SK-N-MC (cell line): ENCODE data around the gene RPL39.
A peak's percentile ranks its signal among the peaks of the same experiment; 100 is the strongest.

ENCODE experiments used
- DNase-seq: peaks from one replicate; pipeline ENCODE4 v3.0.0-alpha.2; 2011; ENCODE audit warnings: low read depth, low spot score
- H3K27ac ChIP-seq: fragments of 200-600 bp; sonication (generic); 2 replicates; pipeline ENCODE4 v1.5.1; 2016; ENCODE audit warnings: mixed run types
- H3K36me3 ChIP-seq: fragments of 200-600 bp; sonication (generic); 2 replicates; pipeline ENCODE4 v1.6.1; 2017; ENCODE audit warnings: antibody characterized with exemption, low read length, mixed read lengths; ENCODE audit not compliant: insufficient read depth
- H3K4me3 ChIP-seq: fragments of 200-600 bp; sonication (generic); 2 replicates; pipeline ENCODE4 v1.5.1; 2016
- H3K9ac ChIP-seq: fragments of 200-600 bp; sonication (generic); 2 replicates; pipeline ENCODE4 v1.8.0; 2017; ENCODE audit warnings: mixed run types, mixed read lengths; ENCODE audit not compliant: insufficient read length
- H3K9me3 ChIP-seq: fragments of 200-600 bp; sonication (generic); 2 replicates; pipeline ENCODE4 v1.6.1; 2017; ENCODE audit warnings: low read depth, mild to moderate bottlenecking, antibody characterized with exemption, low read length, moderate library complexity, mixed read lengths
- EZH2 ChIP-seq: fragments of 200-600 bp; sonication (generic); IDR thresholded peaks from one replicate; pipeline ENCODE4 v1.6.1; 2017; ENCODE audit warnings: antibody characterized with exemption
- FOXP2 ChIP-seq: optimal IDR thresholded peaks from 2 replicates; pipeline ENCODE3; 2011; ENCODE audit warnings: mild to moderate bottlenecking, moderate library complexity; ENCODE audit not compliant: insufficient read depth; ENCODE audit errors: extremely low read length, control extremely low read depth
- POLR2AphosphoS5 ChIP-seq: IDR thresholded peaks from 2 replicates; pipeline ENCODE4 v1.6.1; 2012; ENCODE audit warnings: mild to moderate bottlenecking, low read depth, low read length, borderline replicate concordance

The RPL39 gene

DNA sequence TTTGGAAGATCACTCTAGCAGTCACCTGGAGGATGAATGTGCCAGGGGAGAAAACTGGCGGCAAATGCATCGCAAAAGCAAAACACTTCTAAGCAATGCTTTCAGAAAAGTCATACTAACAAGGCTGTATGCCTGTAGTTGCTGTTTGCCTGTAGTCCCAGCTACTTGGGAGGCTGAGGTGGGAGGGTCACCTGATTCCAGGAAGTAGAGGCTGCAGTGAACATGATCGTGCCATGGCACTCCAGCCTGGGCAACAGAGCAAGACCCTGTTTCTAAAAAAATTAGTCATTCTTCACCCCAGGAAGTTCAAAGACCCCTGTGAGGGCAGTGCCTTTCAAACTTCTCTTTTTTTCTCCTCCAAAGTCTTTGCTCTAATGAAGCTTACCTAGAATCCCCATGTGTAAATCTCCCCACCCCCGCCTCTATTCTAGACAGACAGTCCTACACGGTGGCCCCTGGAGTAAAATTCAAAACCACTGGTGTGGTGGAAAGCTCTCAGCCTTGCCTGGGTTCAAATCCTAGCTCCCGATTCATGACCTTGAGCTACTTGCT, 27.5 kb downstream of the RPL39 start:
- no peaks in the 10 kb centered on the region for H3K36me3 ChIP-seq
- H3K4me3 ChIP-seq: no peak overlapping the region
- no peak for DNase-seq
- no peaks in the 10 kb centered on the region for H3K9me3 ChIP-seq
- H3K9ac ChIP-seq: no peak overlapping the region
- no peak for TF ChIP-seq FOXP2
- no peak for TF ChIP-seq POLR2AphosphoS5
- H3K27ac ChIP-seq: peak overlapping the region; percentile 78

DNA sequence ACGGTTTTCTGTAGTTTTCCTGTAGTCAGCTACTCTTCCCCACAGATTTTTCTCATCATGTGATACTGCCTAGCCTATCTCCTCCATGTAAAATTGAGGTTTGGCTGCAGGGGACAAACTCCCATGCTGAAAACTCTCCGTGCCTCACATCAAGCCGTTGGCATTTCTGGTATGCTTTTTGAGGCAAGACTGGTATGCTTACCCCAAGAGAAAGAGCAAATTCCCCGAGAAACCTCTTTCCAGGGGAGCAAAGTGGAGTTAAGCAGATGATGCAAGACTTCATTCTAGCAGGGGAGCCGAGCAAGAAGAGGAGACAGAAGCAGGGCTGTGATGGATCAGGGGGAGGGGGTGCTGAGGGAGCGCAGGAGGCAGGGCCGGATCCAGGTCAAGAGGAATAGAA, 28.2 kb downstream of the RPL39 start:
- peak overlapping the region; percentile 58 for H3K4me3 ChIP-seq
- H3K9ac ChIP-seq: no peak overlapping the region
- no peak for TF ChIP-seq EZH2
- TF ChIP-seq FOXP2: no peak
- TF ChIP-seq POLR2AphosphoS5: no peak
- DNase-seq: no peak
- H3K9me3 ChIP-seq: no peaks in the 10 kb centered on the region
- H3K27ac ChIP-seq: peak overlapping the region; percentile 78
- no peaks in the 10 kb centered on the region for H3K36me3 ChIP-seq

- no peak for DNase-seq
- H3K4me3 ChIP-seq: no peak overlapping the region
- TF ChIP-seq POLR2AphosphoS5 (no peak), EZH2 (no peak), FOXP2 (no peak)
- H3K36me3 ChIP-seq: no peaks in the 10 kb centered on the region
- no peaks in the 10 kb centered on the region for H3K9me3 ChIP-seq
- peak overlapping the region; percentile 78 for H3K27ac ChIP-seq
- no peak overlapping the region for H3K9ac ChIP-seq
Measured at GRCh38 chrX:119762718-119763117, 28.7 kb downstream of the RPL39 start.

- no peak for TF ChIP-seq EZH2
- TF ChIP-seq FOXP2: no peak
- TF ChIP-seq POLR2AphosphoS5: no peak
- Histone ChIP-seq H3K27ac (no peak overlapping the region), H3K9me3 (no peaks in the 10 kb centered on the region), H3K4me3 (no peak overlapping the region), H3K36me3 (no peaks in the 10 kb centered on the region), H3K9ac (no peak overlapping the region)
- DNase-seq: no peak
Measured at GRCh38 chrX:119760026-119760877, 31.2 kb downstream of the RPL39 start.

GRCh38 chrX:119759248-119759766, 32.1 kb downstream of the RPL39 start:
- TF ChIP-seq EZH2 (no peak), POLR2AphosphoS5 (no peak), FOXP2 (no peak)
- H3K27ac ChIP-seq: no peak overlapping the region
- H3K4me3 ChIP-seq: no peak overlapping the region; the same call in 1 of the 2 replicates
- H3K9ac ChIP-seq: no peak overlapping the region
- no peaks in the 10 kb centered on the region for H3K9me3 ChIP-seq
- DNase-seq: no peak
- H3K36me3 ChIP-seq: no peaks in the 10 kb centered on the region

- TF ChIP-seq POLR2AphosphoS5 (no peak), FOXP2 (no peak), EZH2 (no peak)
- no peaks in the 10 kb centered on the region for H3K36me3 ChIP-seq
- no peak overlapping the region for H3K9ac ChIP-seq
- no peak for DNase-seq
- H3K4me3 ChIP-seq: peak overlapping the region; percentile 67
- H3K9me3 ChIP-seq: no peaks in the 10 kb centered on the region
- H3K27ac ChIP-seq: no peak overlapping the region
Measured at GRCh38 chrX:119758731-119759247, 32.6 kb downstream of the RPL39 start.

DNA sequence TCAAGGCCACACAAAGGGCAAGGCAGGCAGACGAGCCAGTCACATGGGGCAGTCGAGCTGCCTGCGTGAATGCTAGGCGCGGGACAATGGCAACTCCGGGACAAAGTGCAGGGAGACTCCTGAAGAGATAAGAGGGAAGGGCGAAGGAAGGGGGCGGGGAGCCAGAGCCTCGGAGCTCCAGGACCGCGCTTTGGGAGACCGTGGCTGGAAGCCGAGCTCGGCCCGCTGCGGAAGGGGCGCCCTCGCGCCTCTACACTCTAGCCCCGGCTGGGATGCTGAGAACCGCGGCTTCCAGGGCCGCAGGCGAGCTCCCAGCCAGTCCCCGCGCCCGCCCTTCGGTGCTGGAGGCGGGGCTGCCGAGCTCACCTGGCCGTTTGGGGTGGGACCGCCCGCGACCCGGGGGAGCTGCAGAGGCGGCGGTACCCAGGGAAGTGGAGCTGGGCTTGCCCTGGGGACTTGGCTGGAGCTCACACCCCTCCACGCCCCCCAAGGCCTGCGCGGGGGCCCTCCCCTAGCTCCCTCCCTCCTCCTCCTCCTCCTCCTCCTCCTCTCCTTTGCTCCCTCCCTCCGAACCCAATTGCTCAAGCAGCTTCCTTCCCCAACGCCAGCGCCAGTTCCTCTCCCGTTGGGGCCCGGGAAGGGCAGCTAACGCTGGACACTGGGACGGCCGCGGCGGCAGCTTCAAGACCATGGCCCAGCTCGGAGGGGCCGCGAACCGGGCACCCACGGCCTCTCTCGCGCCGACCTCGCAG, 33.3 kb downstream of the RPL39 start, which contains the start of gene SOWAHD:
TSS of gene SOWAHD (plus strand) at position 610 of the 752 bp plus-strand sequence. CDS start at position 690, 80 bp downstream.
- Histone ChIP-seq H3K4me3 (peak within 1 kb of the TSS; percentile 67), H3K36me3 (no peaks in the 10 kb centered on the region), H3K9me3 (no peaks in the 10 kb centered on the region), H3K27ac (no peak within 1 kb of the TSS), H3K9ac (no peak within 1 kb of the TSS)
- TF ChIP-seq POLR2AphosphoS5: no peak
- no peak for TF ChIP-seq FOXP2
- no peak for TF ChIP-seq EZH2
- no peak for DNase-seq

- Histone ChIP-seq H3K9me3 (no peaks in the 10 kb centered on the region), H3K4me3 (no peak overlapping the region), H3K27ac (no peak overlapping the region), H3K9ac (no peak overlapping the region), H3K36me3 (no peaks in the 10 kb centered on the region)
- TF ChIP-seq EZH2: no peak
- TF ChIP-seq FOXP2: no peak
- TF ChIP-seq POLR2AphosphoS5: no peak
- no peak for DNase-seq
Measured at GRCh38 chrX:119757646-119757978, 33.8 kb downstream of the RPL39 start.
